ENCODE data around the gene P4HTM.
A peak's percentile ranks its signal among the peaks of the same experiment; 100 is the strongest.

Gene P4HTM

DNA sequence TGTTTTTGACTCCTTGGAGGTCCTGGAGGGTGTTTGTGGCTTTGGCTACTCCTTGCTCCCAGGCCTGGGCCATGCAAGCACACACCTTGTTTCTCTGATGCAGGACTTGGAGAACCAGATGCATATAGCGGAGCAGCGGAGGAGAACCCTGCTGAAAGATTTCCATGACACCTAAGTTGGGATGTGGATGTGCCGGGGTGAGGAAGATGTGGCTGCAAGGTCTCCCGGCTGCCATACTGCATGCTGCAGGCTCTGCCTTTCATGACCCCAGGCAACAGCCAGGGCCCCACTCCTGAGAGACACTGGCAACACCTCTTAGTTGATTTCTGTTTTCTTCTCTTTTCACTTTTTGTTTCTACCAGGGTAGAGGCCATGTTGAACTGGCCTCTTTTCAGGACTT is 6.9 kb upstream of the P4HTM start:
- DNase-seq (ENCODE audit: low read depth): no peak

GRCh38 chr3:48984663-48985062 is 5.4 kb upstream of the P4HTM start:
- no peak for DNase-seq (ENCODE audit: low read depth)

GRCh38 chr3:48985831-48986376 is 4.1 kb upstream of the P4HTM start:
- no peak for DNase-seq (ENCODE audit: low read depth)

- no peak for DNase-seq (ENCODE audit: low read depth)
Measured at GRCh38 chr3:48989126-48989795, 780 bp upstream of the P4HTM start.

GRCh38 chr3:48990636-48991469 is 812 bp downstream of the P4HTM start:
- DNase-seq (ENCODE audit: low read depth): no peak

GRCh38 chr3:48991851-48992545 is 2.0 kb downstream of the P4HTM start:
- no peak for DNase-seq (ENCODE audit: low read depth)

DNA sequence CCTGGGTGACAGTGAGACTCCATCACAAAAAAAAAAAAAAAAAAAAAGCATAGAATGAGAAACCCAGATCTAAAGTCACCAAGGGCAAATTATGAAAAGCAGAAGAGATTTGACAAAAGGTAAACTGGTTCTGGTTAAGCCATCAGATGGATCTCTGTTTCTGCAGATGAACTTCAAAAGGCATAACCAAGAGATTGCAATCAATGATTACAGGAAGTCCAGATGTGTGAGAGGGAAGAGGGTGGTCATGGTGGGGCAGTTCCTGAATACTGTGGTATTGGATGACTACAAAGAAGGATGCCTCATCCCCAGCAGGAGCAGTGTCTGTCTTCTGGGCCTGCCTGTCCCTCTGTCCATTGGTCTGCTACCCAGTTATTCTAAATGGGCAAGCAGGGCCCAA is 3.8 kb downstream of the P4HTM start:
- no peak for DNase-seq (ENCODE audit: low read depth)

- no peak for DNase-seq (ENCODE audit: low read depth)
Measured at GRCh38 chr3:48996640-48997039, 6.6 kb downstream of the P4HTM start.

DNA sequence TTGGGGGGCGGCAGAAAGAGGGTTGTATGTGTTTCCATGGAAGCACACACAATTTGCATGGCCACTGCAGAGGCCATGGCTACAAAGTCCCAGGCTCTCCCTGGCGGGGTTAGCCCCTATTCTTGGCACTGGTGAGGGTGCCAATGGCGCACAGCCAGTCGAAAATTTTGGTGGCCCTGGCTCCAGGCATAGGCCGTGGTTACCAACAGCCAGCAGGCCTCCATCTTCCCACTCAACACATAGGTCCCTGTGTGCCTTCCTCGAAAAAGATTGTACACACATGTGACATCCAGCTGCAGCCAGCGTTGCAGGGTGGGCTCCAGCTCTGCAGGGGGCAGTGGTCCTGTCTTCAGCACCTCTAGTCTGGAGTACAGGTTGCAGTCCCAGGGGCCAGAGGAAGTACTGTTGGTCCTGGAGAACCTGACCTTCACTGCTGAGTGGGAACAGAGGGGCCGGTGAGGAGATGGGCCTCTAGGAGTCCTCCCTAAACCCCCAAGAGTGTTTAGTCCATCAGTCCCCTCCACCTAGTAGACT is 7.1 kb downstream of the P4HTM start:
- no peak for DNase-seq (ENCODE audit: low read depth)

DNA sequence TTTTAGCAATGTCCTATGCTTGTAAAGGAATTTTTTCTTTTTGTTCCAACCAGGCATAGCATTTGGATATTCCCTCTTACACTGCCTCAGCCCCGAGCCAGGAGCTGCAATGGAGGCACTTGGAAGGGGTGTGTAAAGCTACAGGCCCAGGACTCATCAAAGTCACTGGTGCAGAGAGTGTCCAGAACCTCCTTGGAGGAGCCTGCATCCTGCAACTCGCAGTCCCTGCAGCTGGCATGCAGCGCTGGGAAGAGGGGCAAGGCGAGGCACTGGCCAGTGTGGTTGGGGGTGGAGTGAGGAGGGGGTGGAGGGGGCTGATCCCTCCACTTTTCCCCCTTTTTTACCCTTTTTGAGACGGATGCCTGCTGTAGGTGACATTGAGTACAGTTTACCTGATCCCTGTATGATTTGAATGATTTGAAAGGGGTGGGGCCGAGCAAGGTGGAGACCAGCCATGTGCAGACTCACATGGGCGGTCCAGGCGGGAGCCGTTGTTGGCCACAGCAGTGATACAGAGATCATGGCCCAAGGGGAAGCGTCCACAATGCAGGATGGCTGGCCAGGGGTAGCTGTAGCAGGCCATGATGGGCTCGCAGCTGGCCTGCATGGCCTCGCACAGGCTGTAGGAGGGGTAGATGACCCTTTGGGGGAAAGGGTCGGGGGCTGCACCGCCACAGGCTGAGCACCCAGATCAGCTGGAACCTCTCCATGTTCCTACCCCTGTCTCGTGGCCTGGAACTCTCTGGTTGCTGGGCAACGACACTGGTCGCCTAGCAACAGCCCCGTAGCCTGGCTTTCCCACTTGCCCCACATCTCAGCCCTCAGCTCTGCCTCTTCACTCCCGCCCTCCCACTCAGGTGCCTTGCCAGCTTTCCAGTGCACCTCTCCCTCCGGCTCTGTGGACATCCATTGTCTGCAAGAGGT is 7.9 kb downstream of the P4HTM start:
- DNase-seq (ENCODE audit: low read depth): no peak

DNA sequence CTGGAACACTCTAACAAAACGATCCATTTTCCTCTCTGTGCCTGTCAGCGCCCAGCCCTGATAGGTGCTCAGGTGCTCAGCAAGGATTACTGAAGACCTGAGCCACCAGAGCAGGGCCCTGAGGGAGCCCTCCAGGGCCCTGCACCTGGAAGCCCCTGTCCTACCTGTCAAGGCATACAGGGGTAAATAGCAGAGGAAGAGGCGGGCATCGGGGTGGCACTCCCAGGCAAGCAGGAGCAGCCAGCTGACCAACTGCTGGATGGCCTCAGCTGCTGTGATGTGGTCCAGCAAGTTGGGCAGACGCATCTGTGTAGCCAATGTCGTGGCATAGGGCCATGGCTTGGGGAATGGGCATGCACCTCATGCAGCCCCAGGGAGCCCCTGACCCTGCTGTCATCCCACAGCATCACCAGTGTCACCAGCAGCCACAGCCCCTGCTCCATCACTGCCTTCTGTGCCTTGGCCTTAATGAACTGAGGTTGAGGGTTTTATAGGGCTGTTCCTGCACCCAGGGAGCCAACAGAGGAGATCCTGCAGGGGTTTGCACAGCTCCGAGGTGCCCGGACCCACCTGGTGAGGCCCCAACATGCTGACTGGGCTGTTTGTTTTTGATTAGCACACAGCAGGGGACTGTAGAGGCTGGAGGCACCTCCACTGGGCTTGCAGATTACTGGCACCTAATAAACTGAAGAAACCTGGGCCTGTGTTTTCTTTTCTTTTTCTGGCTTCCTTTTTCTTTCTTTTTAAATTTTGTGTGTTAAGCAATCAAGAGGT is 9.2 kb downstream of the P4HTM start:
- DNase-seq (ENCODE audit: low read depth): no peak

GRCh38 chr3:49001155-49001554 is 11.1 kb downstream of the P4HTM start:
- no peak for DNase-seq (ENCODE audit: low read depth)

GRCh38 chr3:49004352-49005302 is 14.6 kb downstream of the P4HTM start:
- DNase-seq (ENCODE audit: low read depth): no peak

DNA sequence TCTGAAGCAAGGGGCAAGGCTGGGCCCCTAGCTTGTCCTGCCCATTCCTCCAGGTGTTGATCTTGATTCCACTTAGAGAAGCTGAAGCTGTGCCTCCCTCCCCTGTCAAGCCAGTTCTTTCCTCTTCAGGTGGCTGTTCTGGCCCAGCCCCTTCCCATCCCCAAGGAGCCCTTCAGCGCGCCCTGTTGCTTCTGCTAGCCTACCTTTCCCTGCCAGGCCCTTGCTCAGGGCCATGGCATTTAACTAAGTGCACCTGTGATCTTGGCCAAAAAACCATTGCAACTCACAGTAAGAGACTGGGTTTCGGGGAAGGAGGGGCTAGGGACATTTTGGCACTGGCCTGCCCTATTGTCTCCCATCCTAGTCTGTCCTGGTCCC is 15.3 kb downstream of the P4HTM start:
- DNase-seq (ENCODE audit: low read depth): no peak

GRCh38 chr3:49005998-49006397 is 16.0 kb downstream of the P4HTM start:
- DNase-seq (ENCODE audit: low read depth): no peak

- DNase-seq (ENCODE audit: low read depth): no peak
Measured at GRCh38 chr3:49006408-49007067, 16.5 kb downstream of the P4HTM start.

DNA sequence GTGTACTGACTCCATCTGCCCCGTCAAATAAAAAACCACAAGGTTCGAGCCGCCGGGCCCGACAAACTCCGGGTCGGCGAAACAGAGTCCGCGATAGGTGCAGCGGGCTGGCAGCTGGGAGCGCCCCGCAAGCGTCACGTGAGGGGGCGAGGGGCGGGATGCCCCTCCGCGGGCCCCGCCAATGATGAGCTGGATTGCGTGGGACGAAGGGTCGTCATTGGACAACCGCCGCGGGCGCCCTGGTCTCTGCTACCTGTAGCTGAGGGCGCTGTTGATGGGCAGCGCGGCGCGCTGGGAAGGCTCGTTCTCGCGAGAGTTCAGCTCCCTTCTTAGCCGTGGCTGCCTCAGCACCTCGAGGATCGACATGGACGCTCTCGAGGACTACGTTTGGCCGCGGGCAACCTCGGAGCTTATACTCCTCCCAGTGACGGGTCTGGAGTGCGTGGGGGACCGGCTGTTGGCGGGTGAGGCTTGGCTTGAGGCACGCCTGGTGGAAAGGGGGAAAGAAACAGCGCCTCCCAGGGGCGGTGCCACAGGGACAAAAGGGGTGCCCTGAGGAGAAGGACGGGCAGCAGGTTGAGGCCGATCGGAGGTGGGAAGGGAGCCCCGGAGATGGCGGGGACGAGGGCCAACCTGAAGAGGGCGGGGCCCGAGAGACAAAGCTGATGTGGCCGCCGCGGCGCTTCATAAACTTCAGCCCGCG is 17.2 kb downstream of the P4HTM start, which contains the start of gene WDR6:
Gene WDR6, plus strand, starts transcription at position 324 of the 703 bp plus-strand sequence. Its CDS starts 41 bp downstream, at position 365.
- DNase-seq (ENCODE audit: low read depth): peak; percentile 97
